Fibroblast of skin of left biceps (primary cell): ENCODE data around the gene NT5DC4.

Experiments used
- DNase-seq, 2 experiments: peaks; one replicate each; pipeline ENCODE4 v3.0.0-alpha.2; 2013; ENCODE audit warnings: low read depth in 2 of 2

NT5DC4 gene

DNA sequence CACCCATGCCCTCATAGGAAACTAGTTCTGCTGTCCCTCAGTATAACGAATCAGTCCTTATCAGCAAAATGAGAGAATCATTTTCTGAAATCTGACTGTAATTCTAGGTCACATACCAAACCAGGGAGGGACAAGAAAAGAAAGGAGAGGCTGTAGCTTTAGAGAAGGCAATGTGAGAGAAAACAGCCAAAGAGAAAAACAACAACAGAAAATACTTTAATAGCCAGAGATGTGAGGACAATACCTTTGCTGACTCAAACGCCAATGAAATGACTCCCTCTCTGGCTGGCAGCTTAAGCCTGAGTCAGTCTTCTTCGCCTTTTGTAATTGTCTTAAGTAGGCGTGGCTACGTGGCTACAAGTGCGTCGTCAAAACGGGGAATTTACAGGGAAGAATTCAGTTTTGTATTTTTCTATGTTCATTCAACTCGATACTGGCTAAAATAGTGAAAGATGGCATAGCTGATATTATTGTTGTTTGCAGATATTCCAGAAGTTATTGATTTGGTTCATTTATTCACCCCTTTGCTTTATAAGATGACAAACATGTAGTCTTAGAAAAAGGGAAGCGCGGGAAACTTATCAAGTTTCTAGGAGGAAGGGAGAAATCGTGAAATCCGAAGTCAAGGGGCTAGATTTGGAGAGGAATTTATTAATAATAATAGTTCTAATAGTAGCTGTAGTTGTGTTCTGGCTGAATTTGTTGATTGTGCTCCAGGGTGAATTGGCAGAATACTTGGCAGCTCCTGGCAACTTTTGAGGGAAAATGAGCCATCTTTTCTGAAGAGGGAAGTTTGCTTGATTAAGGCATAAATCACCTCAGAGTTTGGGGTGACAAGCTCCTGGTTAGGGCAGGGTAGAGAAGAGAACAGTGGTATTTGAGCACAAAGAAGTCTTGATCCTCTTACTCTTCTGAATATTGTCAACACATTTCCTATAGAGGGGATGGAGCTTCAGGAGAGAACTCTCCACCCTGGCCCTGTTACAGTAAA lies 63.7 kb downstream of the NT5DC4 start, which contains the start of gene IL1A:
IL1A (minus strand) TSS at position 295 of the 991 bp plus-strand sequence. CDS start 723 bp downstream, outside the sequence.
- DNase-seq, result no peak

DNA sequence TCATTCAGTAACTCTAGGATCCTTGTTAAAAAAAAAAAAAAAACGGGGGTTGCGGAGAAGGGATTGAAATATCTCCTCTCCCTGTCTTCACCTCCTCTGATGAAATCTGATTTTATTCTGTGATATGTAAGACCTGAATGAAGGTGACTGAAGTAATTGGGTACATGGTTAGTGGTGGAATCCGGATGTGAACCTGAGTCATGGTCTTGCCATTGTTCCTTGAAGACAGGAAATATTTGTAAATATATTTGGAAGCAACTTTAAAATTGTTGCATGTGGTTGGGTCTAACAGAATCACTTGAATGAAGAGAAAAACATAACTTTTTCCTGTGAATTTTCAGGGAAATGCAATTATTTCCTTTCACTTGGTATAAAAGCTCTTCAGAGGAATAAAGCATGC lies 66.5 kb downstream of the NT5DC4 start:
- DNase-seq, result no peak

DNA sequence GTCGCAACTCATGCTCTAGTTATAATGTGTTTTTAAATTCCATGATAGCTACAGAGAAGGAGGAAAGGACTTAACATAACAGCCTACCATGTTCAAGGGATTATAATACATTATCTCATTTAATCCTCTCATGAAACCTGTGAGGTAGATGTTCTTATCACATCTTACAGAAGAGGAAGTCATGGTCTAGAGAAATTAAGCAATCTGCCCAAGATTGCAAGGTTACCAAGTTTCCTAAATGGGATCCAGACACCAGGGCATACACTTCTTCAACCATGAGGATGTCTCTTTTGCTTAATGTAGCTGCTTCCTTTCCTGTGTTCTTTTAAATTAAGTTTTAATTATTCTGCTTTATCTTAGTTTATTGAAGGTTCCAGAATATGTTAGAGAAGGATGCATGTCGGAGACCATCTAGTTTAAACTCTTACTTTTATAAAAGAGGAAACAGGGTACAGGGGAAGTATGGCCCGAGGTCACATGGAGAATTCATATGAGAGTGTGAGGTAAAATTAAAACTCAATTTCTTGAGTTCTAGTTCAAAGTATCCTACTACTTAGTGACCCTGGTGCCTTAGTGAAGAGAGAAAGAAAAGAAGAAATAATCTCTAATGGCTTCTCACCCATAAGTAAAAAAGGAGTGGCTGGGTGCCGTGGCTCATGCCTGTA lies 67.0 kb downstream of the NT5DC4 start:
- DNase-seq, result no peak

DNA sequence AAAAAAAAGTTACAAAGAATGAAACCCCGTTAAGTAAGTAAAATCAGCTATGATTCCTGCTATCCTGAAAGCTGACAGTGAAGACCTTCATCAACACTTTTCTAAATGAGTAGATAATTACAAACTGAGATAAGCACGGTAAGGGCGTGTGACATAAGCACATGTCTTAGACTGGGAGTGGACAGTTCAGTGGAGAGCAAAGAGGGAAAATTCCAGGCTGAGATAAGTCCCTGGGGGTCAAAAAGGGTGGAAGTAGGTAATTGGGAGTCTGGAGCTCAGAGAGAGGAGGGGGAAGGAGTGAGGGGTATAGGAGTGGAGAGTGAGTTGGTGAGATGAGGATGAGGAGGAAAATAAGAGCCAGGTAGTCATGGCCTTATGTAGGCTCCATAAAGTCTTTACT lies 67.8 kb downstream of the NT5DC4 start:
- DNase-seq, result no peak
